GM21381 (cell line): ENCODE measurements around the gene STRADA.

ENCODE experiments used
- ATAC-seq: cut with Tn5 transposase; IDR thresholded peaks from one replicate; pipeline ENCODE4 v1.9.1; 2021; ENCODE audit warnings: mild to moderate bottlenecking, moderate library complexity; ENCODE audit not compliant: unreplicated experiment

STRADA gene

GRCh38 chr17:63701868-63702720 is 39.5 kb downstream of the STRADA start:
- no peak for ATAC-seq

- no peak for ATAC-seq
These were observed 40.2 kb downstream of the STRADA start for GRCh38 chr17:63701456-63701820.

- ATAC-seq = no peak
These were observed 40.8 kb downstream of the STRADA start for GRCh38 chr17:63700528-63701455.

GRCh38 chr17:63699638-63700527 is 41.7 kb downstream of the STRADA start, which contains the start of gene LIMD2:
Gene LIMD2 (minus strand): TSS chr17:63700125. CDS start chr17:63699298, 827 bp downstream.
- ATAC-seq = peak; percentile 15

GRCh38 chr17:63698886-63699637 is 42.5 kb downstream of the STRADA start:
- peak; percentile 28 for ATAC-seq

- ATAC-seq = no peak
These were observed 43.2 kb downstream of the STRADA start for GRCh38 chr17:63698381-63698885.

- peak; percentile 26 for ATAC-seq
These were observed 44.0 kb downstream of the STRADA start for GRCh38 chr17:63697341-63698286.

- ATAC-seq = no peak
These were observed 45.1 kb downstream of the STRADA start for GRCh38 chr17:63696381-63696961.

GRCh38 chr17:63695889-63696288 is 45.7 kb downstream of the STRADA start:
- no peak for ATAC-seq

GRCh38 chr17:63694950-63695773 is 46.4 kb downstream of the STRADA start:
- no peak for ATAC-seq

GRCh38 chr17:63694229-63694949 is 47.2 kb downstream of the STRADA start:
- no peak for ATAC-seq

GRCh38 chr17:63693411-63694113 is 48.0 kb downstream of the STRADA start:
- ATAC-seq = no peak

GRCh38 chr17:63692195-63692816 is 49.3 kb downstream of the STRADA start:
- ATAC-seq = no peak

GRCh38 chr17:63689479-63689878 is 52.1 kb downstream of the STRADA start:
- ATAC-seq = no peak

GRCh38 chr17:63688396-63689020 is 53.1 kb downstream of the STRADA start:
- no peak for ATAC-seq
